Measurements from ENCODE around the gene FAIM2. TPM values are rescaled to one million over a fixed set of nuclear protein-coding genes. Genes with fewer than 3 reads are reported as not detected.
A peak's percentile ranks its signal among the peaks of the same experiment; 100 is the strongest.

The FAIM2 gene
- total RNA-seq, 1 donor from 2014 or later, result 0.18 TPM

DNA sequence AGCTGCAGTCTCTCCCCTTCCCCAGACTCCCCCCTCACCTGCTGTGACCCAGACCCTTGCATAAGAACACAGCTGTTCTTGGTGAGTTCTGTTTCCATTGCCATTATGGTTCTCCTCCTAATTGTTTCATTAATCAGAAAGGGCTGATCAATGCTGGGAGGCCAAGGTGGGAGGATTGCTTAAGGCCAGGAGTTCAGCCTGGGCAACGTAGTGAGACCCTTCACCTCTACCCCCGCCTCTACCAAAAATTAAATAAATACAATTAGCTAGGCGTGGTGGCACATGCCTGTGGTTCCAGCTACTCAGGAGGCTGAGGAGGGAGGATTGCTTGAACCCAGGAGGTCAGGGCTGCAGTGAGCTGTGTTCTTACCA is 17.2 kb upstream of the FAIM2 start:
- FAIRE-seq, result no peak
- Mint-ChIP-seq H3K9me3 (ENCODE audit: unreplicated experiment) (no peaks in the 10 kb centered on the region), H3K4me1 (ENCODE audit: low read depth, unreplicated experiment) (peaks cover 13% of the 10 kb centered on the region), H3K27ac (ENCODE audit: unreplicated experiment) (no peak overlapping the region), H3K36me3 (ENCODE audit: low read depth, unreplicated experiment) (peaks cover 2% of the 10 kb centered on the region), H3K27me3 (ENCODE audit: low read depth, unreplicated experiment) (peaks cover 31% of the 10 kb centered on the region), H3K4me3 (ENCODE audit: unreplicated experiment) (no peak overlapping the region)
- DNase-seq (ENCODE audit: low read depth), result no peak
- no peaks in the 10 kb centered on the region for H4K20me1 ChIP-seq (ENCODE audit: insufficient read depth, low read length)
- no peaks in the 10 kb centered on the region for H3K27me3 ChIP-seq (ENCODE audit: insufficient read depth, low read length)
- H3K4me1 ChIP-seq (ENCODE audit: insufficient read depth, low read length), result peaks cover 5% of the 10 kb centered on the region
- no peak for TF ChIP-seq EZH2 (IDR thresholded peaks at IDR 0.05; ENCODE audit: insufficient read depth, low read length)
- TF ChIP-seq, protein P1, sequence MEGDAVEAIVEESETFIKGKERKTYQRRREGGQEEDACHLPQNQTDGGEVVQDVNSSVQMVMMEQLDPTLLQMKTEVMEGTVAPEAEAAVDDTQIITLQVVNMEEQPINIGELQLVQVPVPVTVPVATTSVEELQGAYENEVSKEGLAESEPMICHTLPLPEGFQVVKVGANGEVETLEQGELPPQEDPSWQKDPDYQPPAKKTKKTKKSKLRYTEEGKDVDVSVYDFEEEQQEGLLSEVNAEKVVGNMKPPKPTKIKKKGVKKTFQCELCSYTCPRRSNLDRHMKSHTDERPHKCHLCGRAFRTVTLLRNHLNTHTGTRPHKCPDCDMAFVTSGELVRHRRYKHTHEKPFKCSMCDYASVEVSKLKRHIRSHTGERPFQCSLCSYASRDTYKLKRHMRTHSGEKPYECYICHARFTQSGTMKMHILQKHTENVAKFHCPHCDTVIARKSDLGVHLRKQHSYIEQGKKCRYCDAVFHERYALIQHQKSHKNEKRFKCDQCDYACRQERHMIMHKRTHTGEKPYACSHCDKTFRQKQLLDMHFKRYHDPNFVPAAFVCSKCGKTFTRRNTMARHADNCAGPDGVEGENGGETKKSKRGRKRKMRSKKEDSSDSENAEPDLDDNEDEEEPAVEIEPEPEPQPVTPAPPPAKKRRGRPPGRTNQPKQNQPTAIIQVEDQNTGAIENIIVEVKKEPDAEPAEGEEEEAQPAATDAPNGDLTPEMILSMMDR (IDR thresholded peaks at IDR 0.05; ENCODE audit: insufficient read depth, low read depth, low read length), result no peak
- H3K27ac ChIP-seq (ENCODE audit: low read depth, low read length), result no peak overlapping the region
- H3K79me2 ChIP-seq (ENCODE audit: insufficient read depth, low read length), result no peaks in the 10 kb centered on the region
- H3K4me3 ChIP-seq (ENCODE audit: insufficient read depth, low read depth, low read length), result no peak overlapping the region
- no peak overlapping the region for H2AFZ ChIP-seq (ENCODE audit: low read depth, low read length)
- no peak overlapping the region for H3K9ac ChIP-seq (ENCODE audit: low read length)
- no peak overlapping the region for H3K4me2 ChIP-seq (ENCODE audit: low read length)
- no peaks in the 10 kb centered on the region for H3K36me3 ChIP-seq (ENCODE audit: insufficient read depth, low read length)
- H3K9me3 ChIP-seq (ENCODE audit: insufficient read depth, low read depth, low read length), result no peaks in the 10 kb centered on the region

DNA sequence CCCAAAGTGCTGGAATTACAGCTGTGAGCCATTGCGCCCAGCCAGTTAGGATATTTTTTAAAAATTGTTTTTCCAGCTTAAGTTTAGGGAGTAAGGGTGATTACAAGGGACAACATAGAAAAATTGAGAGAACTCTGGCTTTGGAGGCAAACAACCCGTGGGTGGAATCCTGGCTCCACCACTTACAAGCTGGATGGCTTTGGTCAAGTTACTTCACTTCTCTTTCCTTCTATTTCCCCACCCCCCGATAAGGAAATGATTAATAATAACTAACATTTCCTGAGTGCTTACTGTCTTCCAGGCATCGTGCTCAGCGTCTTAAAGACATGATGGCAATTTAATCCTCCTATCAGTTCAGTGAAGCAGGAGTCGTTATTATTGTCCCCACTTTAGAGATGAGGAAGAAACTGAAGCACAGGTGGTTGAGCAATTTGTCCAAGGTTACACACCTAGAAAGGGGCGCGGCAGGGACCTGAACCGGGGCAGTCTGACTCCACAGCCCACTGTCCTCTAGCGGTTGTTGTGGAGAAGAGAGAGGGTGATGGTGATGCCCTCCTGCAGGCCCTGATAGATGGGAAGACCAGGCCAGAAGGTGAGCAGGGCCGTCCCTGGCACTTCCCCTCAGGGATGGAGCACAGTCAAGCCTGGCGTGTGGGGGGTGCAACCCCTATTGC is 16.7 kb upstream of the FAIM2 start:
- TF ChIP-seq, protein P1 (IDR thresholded peaks at IDR 0.05; ENCODE audit: insufficient read depth, low read depth, low read length), result no peak
- no peak for TF ChIP-seq EZH2 (IDR thresholded peaks at IDR 0.05; ENCODE audit: insufficient read depth, low read length)
- Histone ChIP-seq H3K9ac (ENCODE audit: low read length) (no peak overlapping the region), H3K4me3 (ENCODE audit: insufficient read depth, low read depth, low read length) (no peak overlapping the region), H3K4me2 (ENCODE audit: low read length) (peak overlapping the region; percentile 17), H3K4me1 (ENCODE audit: insufficient read depth, low read length) (peaks cover 5% of the 10 kb centered on the region), H3K36me3 (ENCODE audit: insufficient read depth, low read length) (no peaks in the 10 kb centered on the region), H2AFZ (ENCODE audit: low read depth, low read length) (no peak overlapping the region), H3K27me3 (ENCODE audit: insufficient read depth, low read length) (no peaks in the 10 kb centered on the region), H3K27ac (ENCODE audit: low read depth, low read length) (no peak overlapping the region), H3K79me2 (ENCODE audit: insufficient read depth, low read length) (no peaks in the 10 kb centered on the region), H4K20me1 (ENCODE audit: insufficient read depth, low read length) (no peaks in the 10 kb centered on the region), H3K9me3 (ENCODE audit: insufficient read depth, low read depth, low read length) (no peaks in the 10 kb centered on the region)
- H3K36me3 Mint-ChIP-seq (ENCODE audit: low read depth, unreplicated experiment), result peaks cover 2% of the 10 kb centered on the region
- H3K4me1 Mint-ChIP-seq (ENCODE audit: low read depth, unreplicated experiment), result peaks cover 11% of the 10 kb centered on the region
- peak; percentile 30 for DNase-seq (ENCODE audit: low read depth)
- peaks cover 31% of the 10 kb centered on the region for H3K27me3 Mint-ChIP-seq (ENCODE audit: low read depth, unreplicated experiment)
- H3K27ac Mint-ChIP-seq (ENCODE audit: unreplicated experiment), result no peak overlapping the region
- no peak for FAIRE-seq
- H3K4me3 Mint-ChIP-seq (ENCODE audit: unreplicated experiment), result no peak overlapping the region
- H3K9me3 Mint-ChIP-seq (ENCODE audit: unreplicated experiment), result no peaks in the 10 kb centered on the region

DNA sequence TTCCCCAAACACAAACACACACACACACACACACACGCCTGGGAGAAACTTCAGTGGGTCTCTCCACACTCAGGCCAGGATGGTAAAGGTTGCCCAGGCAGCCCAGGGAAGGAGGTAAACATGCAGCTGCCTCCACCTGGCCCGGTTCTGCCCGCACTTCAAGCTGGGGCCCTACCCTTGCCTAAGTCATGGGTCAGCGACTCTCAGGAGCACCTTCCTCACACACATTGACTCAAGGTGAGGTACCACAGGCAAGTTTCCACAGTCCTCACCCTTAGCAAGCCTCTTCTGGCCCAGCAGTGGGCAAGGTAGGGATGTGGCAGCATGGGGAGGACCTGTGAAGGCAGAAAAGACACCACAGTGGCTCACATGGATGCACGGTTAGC is 14.1 kb upstream of the FAIM2 start:
- H3K27me3 ChIP-seq (ENCODE audit: insufficient read depth, low read length), result no peaks in the 10 kb centered on the region
- H3K4me1 ChIP-seq (ENCODE audit: insufficient read depth, low read length), result peaks cover 5% of the 10 kb centered on the region
- no peaks in the 10 kb centered on the region for H4K20me1 ChIP-seq (ENCODE audit: insufficient read depth, low read length)
- DNase-seq (ENCODE audit: low read depth) (no peak), FAIRE-seq (no peak)
- no peak overlapping the region for H3K4me3 Mint-ChIP-seq (ENCODE audit: unreplicated experiment)
- no peaks in the 10 kb centered on the region for H3K36me3 ChIP-seq (ENCODE audit: insufficient read depth, low read length)
- H3K4me1 Mint-ChIP-seq (ENCODE audit: low read depth, unreplicated experiment), result no peaks in the 10 kb centered on the region
- no peaks in the 10 kb centered on the region for H3K9me3 Mint-ChIP-seq (ENCODE audit: unreplicated experiment)
- H3K9me3 ChIP-seq (ENCODE audit: insufficient read depth, low read depth, low read length), result no peaks in the 10 kb centered on the region
- peaks cover 40% of the 10 kb centered on the region for H3K27me3 Mint-ChIP-seq (ENCODE audit: low read depth, unreplicated experiment)
- H2AFZ ChIP-seq (ENCODE audit: low read depth, low read length), result no peak overlapping the region
- H3K36me3 Mint-ChIP-seq (ENCODE audit: low read depth, unreplicated experiment), result peaks cover 2% of the 10 kb centered on the region
- H3K4me3 ChIP-seq (ENCODE audit: insufficient read depth, low read depth, low read length), result no peak overlapping the region
- TF ChIP-seq, protein P1 (IDR thresholded peaks at IDR 0.05; ENCODE audit: insufficient read depth, low read depth, low read length), result no peak
- no peak for TF ChIP-seq EZH2 (IDR thresholded peaks at IDR 0.05; ENCODE audit: insufficient read depth, low read length)
- H3K27ac Mint-ChIP-seq (ENCODE audit: unreplicated experiment), result no peak overlapping the region
- no peaks in the 10 kb centered on the region for H3K79me2 ChIP-seq (ENCODE audit: insufficient read depth, low read length)
- no peak overlapping the region for H3K27ac ChIP-seq (ENCODE audit: low read depth, low read length)
- no peak overlapping the region for H3K4me2 ChIP-seq (ENCODE audit: low read length)
- no peak overlapping the region for H3K9ac ChIP-seq (ENCODE audit: low read length)
